ENCODE data around the gene FOXP1.

FOXP1 gene

DNA sequence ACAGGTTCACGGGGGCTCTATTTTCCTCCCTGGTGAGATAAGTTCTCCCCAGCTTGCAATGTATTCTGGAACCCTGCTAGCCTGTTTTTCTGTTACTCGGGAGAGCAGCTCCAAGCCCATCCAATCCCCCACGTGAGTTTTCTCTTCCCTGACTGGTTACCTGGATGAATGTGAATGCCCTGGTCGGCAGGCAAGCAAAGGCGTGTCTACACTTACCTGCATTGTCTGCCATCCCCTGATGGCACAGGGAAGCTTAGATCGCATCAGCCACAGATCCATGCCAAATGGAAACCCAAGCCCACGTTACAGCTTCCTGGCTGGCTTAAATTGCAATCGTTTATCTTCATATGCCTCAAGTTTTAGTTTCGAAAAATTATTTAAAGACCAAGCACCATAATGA, 149.9 kb downstream of the FOXP1 start:
- DNase-seq (ENCODE audit: extremely low read depth in 1 of 2, low read depth in 1 of 2): no peak

DNA sequence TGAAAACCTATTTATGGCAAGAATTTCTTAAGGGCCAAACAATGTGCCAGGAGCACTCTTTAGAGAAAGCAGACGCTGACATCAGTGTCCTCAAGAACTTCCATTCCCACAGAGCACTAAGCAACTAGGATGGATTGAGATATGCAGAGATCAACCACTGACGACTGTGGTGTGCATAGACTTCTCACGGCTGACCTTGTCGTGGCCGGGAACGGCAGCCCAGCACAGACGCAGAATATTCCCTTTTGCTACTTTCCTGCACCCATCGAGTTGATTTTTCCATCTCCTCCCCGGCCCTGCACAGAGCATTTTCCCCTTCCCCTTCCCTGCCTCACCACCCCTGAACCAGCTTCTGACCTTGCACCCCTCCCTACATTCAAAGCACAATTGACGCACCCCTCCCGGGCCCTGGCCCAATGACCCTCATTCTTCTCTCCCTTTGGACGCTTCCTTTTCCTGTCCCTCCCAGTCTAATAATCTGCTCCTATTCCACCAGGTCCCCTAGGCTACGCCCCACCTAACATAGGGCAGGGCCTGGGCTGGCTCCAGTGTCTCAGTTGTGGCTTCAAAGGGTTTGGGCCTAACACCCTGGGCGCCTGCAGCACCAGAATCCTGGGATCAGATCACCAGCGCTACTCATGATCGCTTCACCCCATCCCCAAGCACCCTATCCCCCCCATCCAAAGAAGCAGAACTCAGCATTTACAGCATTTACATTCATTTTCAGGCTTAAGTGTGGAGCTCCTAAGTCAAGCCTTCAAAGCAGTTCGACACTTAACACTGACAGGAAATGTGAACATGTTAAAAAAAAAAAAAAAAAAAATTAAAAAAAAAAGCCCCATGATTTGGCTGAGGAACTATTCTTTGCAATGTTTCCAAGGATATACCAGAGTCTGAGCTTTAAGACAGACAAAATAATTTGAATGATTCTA, 151.2 kb downstream of the FOXP1 start:
- no peak for DNase-seq (ENCODE audit: extremely low read depth in 1 of 2, low read depth in 1 of 2)

DNA sequence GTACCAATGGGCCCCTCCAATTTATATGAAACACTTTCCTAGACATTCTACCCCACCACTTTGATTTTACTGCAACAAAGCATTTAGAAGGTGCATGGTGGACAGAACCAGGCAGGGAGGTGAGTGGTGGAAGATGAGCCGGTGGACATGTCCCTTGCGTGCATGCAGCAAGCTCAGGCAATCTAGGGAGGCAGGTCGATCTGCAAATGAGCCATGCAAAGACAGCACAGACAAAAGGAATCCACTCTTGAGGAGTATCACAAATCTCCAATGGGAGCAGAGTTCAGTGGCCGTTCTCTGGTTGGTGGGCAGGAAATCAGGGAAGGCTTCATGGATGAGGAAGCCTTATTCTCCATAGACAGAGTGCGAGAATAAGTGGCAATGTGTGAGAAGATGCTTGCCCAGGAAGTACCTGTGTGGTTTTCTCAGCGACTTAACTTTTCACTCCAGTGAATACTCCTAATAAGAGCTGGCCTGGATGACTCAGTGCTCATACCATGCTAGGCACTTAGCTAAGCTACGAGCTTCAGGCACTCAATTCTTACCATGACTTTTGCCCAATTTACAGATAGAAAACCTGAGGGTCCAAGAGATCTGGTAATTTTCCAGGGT, 152.5 kb downstream of the FOXP1 start:
- DNase-seq (ENCODE audit: extremely low read depth in 1 of 2, low read depth in 1 of 2): no peak

DNA sequence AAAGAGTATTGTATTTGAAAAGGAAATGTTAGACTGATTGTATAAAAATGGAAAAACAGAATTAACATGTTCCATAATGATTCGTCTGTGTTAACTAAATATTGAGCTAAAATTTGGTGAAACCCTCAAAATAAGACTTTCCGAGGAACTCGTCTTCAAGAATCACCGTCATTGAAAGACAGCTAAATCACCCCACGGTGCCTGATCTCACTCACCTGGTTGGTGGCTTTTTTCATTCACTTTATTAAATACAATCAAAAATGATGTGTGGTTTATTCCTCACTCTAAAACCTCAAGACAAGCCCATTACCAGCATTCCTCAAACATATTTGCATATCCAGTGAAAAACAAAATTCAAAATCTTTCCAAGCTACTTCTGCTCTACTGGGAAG, 153.9 kb downstream of the FOXP1 start:
- no peak for DNase-seq (ENCODE audit: extremely low read depth in 1 of 2, low read depth in 1 of 2)

DNA sequence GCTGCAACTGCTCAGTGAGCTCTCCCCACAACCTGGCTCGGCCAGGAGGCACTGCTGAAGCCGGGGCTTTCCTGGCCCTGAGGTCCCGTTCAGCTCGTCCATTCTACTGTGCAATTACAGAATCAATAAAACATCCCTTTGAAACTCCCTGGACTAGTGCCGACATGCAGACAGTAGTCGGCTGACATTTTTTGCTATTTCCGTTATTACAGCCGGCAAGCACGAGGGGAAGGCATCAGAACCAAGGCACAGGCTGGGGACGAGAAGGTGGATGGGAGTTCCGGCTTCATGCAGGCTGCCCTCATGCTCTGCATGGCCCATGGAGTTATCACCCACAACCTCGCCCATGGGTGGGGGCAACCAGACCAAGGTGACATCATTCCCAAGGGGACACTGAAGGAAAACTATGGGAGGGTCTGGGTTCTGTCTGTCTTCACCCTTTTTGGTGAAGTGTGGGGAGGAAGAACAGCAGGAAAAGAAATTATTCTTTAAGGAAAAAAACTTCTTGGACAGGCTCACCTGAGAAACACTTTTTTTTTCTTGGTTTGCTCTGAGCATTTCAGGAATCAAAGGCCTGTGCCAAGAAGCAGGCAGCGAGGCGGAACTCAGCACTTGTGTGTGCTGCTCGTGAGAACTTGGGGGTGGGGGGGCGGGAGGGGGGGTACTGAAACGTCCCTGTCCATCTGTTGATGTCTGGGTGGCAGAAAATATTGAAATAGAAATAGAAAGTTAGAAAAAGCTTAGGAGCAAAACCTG, 154.5 kb downstream of the FOXP1 start:
- DNase-seq (ENCODE audit: extremely low read depth in 1 of 2, low read depth in 1 of 2): no peak

DNA sequence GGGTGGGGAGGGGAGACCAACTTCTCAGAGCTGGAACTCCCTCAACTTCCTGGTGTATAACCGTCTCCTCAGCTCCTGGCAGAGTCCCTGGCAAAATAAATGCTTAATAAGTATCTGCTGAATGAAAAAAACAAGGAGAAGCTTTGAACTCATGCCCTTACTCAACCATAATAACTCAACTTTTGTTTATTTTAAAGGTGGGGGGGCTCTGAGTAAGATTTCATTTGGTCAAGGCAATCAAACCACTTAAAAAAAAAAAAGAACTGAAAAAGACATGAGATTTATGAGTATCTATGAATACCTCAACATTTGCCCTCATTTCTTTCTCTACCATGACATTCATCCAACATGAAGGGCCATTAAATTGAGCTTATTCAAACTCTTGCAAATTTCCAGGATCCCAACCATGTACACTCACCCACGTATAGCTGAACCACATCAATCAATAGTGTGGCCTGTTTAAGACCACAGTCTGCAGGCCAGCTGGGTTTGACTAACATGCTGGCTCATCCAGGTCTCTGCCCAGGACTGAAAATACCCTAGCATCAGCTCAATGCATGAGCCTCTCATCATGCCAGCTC, 157.9 kb downstream of the FOXP1 start:
- DNase-seq (ENCODE audit: extremely low read depth in 1 of 2, low read depth in 1 of 2): no peak

DNA sequence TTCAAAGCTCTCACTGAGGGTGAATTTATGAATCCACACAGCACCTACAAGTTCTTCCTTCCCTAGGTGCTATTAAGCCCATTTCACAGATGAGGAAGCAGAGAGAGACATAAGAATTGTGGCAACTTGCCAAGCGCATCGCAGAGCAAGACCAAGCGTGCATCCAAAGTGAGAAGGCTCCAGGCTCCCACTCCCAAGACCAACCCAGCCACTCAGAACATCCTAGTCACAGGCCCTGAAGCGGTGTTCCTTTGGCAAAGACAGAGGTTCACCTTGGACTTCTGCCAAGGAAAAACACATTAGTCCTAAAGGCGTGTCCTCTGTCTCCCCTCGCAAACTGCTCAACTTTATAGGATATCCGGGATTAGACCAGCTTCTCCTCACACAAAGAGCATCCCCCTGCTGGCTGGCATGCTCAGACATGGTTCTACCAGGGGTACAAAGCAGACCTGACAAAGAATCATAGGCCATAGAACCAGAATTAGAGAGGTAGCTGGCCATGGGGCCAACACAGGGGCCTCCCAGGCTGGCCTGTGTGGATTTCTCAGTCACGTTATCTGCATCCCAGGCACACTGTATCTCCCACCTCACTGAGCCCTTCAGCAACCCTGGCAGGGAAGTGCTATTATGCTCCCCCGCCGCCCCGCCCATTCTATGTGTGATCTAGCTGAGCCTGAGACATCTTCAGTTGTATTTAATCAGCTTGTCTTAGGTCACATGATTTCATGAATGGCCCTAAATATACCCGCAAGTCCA, 160.2 kb downstream of the FOXP1 start:
- no peak for DNase-seq (ENCODE audit: extremely low read depth in 1 of 2, low read depth in 1 of 2)

DNA sequence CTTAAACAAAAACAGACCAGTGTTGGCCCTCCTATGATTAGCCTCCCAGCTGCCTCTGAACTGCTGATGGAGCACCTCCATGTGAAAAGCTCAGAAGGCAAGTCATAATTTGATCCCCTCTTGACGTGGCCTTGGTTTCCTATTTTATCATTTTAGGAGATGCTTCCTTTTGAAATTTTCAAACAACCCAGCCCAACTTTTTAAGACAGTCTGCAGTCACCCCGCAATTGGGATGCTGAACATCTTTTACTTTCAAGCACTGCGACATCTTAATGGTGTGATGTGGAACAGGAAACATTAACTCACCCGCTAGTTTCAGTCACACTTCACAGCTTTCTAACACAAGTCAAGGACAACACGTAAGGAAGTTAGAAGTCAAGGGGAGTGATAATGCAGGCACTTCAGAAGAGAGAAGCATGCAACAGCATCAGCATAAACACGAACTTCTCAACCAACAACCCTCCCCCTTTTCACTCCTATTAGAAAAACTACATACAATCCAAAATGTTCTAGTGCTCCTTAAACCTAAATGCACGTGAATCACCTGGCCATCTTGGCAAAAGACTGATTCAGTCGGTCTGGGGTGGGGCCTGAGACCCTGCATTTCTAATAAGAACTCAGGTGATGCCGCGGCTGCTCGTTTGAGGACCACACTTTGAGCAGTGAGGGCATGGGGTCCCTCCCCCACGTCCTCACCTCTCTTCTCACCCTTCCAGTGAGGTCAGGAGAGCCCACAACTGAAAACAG, 161.5 kb downstream of the FOXP1 start:
- no peak for DNase-seq (ENCODE audit: extremely low read depth in 1 of 2, low read depth in 1 of 2)

DNA sequence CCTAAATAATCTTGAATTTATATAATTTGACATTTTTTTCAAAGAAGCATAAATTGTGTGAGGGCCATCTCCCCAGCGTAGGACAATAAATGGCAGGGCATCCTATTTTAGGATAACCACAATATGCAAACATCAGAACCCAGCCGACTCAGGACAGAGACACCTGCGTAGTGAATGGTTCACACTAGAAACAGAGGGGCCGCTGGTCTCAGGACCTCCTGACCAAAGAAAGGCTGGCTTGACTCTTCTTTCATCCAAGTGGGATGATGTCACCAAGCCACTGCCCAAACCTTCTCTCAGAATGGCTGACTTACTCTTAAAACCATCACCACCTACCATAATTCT, 162.1 kb downstream of the FOXP1 start:
- no peak for DNase-seq (ENCODE audit: extremely low read depth in 1 of 2, low read depth in 1 of 2)

DNA sequence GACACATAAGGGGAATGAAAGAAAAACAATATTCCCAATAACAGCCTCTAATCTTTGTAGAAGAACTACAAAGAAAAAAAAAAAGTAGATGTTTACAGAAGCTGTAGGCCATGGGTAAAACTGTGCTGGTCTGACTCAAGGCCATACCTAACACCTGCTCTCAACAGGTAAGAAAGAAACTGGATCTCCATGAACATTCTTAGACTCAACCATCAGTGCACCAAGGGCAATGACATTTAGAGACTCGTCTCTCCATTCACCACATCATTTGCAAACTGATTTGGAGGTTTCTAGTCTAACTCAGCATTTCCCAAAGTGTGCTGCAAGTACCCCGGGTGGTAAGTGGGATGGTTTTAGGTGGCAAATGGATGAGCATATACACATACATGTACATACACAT, 164.2 kb downstream of the FOXP1 start:
- no peak for DNase-seq (ENCODE audit: extremely low read depth in 1 of 2, low read depth in 1 of 2)

DNA sequence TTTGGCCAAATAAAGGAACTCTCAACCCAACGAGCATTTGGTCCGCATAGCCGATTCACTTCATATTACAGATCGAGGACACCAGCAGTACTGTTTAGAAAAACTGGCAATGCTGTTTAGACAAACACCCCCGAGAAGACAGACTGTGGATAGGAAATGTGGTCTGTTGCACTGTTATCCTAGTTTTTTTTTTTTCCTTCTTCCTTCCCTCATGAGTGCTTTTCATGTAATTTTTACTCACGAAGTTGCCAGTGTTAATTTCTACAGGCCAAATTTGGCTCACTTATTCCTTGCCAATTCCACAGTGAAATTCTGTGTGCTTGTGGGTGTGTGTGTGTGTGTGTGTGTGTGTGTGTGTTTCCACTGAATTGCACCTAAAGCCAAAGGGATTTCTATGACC, 165.7 kb downstream of the FOXP1 start:
- no peak for DNase-seq (ENCODE audit: extremely low read depth in 1 of 2, low read depth in 1 of 2)

DNA sequence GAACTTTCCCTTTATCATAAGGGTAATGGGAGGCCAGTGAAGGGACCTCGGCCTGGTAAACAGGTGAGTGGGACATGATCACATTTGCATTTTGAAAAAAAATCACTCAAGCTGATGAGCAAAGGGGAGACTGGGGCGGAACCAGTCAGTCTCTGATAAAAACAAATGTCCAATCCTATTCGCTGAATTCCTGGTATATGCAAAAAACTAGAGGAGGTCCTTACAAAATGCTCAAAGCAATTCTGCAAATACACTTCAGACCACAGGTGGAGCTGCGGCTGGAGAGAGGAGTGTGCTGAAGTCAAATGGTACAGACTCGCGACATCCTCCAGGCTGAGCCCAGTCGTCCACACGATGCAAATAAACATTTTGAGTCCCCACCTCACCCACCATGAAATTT, 166.7 kb downstream of the FOXP1 start:
- no peak for DNase-seq (ENCODE audit: extremely low read depth in 1 of 2, low read depth in 1 of 2)

DNA sequence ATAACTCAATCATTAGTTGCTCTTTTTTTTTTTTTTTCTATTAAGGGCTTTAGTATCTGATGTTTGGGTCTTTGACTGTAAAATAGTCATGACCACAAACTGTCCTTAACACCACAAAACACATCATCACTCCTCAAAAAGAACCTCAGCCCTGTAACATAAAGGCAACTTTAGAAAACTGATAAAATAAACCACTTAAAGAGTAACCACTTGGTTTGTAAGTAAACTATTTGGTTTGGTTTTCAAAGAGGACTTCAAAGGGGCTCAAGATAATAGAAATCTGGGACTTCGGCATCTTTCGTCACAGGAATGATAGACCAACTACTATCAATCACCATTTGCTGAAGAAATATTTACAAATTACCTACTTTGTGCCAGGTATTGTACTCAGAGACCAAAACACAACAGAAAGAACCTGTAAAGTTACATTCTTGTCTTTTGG, 167.8 kb downstream of the FOXP1 start:
- DNase-seq (ENCODE audit: extremely low read depth in 1 of 2, low read depth in 1 of 2): no peak

DNA sequence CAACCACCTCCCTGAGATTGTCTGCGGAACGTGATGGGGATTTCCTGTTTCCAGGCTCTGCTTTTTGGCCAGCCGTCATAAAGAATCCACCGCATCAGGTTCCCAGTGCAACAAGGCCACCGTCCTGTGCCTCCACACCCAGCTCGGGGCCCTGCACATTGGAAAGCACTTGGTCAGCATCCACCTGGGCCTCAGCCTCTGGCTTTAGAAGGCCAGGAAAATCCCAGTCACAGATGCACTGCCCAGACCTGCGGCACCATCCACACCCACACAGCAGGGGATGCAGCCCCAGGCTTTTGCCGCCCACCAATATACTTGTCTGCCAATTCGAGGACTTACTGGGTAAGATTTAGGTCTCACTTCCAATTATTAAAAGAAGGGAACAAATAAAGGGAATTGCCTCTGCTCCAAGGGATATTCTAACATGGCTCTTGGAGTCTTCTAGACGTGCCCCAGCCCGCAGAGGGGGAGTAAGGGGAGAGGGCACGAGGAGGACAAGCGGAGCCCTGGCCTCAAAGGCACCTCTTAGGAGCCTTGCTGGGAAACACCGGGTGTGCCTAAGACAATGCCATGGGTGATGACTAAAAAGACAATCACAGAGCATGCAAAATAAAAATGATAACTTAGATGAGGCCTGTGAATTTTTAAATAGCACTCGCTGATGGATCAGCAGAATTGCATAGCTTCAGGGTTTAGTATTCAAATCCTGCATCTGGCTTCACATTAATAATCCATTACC, 169.2 kb downstream of the FOXP1 start:
- DNase-seq (ENCODE audit: extremely low read depth in 1 of 2, low read depth in 1 of 2): no peak

DNA sequence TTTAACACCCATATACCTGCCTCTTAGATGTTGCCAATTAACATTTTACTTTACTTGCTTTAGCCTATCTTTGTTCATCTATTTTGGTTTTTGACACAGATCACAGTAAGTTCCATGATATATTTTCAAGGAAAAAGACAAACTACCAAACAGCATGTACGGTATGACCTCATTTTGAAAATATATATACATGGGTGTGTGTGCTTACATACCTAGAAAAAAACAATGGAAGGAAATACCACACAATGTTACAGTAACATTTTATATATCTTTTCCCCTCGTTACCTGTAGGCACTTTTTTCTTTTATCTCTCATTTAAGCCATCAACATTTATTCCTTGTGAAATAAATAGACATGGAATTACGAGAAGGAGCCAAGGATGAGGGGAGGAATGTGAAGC, 170.0 kb downstream of the FOXP1 start:
- DNase-seq (ENCODE audit: extremely low read depth in 1 of 2, low read depth in 1 of 2): no peak

DNA sequence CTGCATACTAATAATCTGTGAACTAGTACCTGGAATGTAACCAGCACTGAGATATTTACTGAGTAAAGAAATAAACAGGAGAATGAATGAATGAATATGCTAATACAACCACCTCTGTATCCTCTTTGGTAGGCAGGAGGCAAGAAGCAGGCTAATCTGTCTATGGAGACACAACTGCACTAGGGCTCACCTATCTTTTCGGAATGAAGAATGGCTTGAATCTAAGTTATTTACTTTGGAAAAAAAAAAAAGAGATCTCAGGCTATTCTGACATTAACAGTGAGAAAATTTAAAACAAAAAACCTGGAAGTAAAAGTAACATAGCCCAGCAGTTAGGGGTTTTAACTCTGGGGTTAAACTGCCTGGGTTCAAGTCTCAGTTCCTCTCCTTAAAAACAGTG, 174.2 kb downstream of the FOXP1 start:
- DNase-seq (ENCODE audit: extremely low read depth in 1 of 2, low read depth in 1 of 2): no peak

DNA sequence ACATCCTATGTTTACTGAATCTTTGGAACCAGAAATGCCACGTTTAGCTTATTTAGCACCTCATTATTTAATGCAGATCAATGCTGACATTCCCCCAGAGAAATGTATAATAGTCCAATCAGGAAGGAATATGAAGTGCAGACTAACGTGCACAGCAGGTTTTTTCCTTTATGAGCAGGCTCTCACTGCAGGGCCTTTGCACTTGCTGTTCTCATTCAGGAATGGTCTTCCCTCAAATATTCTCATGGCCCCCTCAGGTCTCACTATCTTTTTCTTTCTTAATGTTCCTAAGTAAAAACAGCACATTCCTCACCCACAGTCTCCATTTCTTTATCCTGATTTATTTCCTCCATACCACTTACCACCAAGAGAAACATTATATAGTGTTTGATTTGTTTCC, 174.6 kb downstream of the FOXP1 start:
- no peak for DNase-seq (ENCODE audit: extremely low read depth in 1 of 2, low read depth in 1 of 2)

DNA sequence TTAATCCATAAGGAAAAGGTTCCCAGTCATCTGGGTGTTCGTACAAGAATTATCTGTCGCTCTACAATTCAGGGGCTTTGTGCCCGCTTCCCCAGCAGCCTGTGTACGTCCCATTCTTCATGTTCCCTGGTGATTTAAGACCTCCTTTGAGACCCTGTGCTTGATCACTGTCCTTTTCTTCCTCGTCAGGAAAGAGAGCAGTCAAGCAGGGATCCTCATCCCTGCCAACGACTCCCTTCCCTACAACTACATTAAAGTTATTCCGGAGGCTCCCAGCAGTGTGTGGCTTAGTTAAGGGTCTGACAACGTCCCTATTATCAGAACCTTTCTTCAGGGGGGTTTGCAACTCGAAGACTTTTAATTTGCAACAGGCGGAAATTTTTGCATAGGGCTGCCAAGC, 175.7 kb downstream of the FOXP1 start:
- DNase-seq (ENCODE audit: extremely low read depth in 1 of 2, low read depth in 1 of 2): no peak
